ENCODE measurements around the gene SLC52A3.

Gene SLC52A3

GRCh38 chr20:766906-767305 is 1.4 kb downstream of the SLC52A3 start:
- no peak for DNase-seq (ENCODE audit: low read depth)

GRCh38 chr20:764255-764654 is 4.0 kb downstream of the SLC52A3 start:
- DNase-seq (ENCODE audit: low read depth) = no peak

GRCh38 chr20:761418-762381 is 6.6 kb downstream of the SLC52A3 start:
- no peak for DNase-seq (ENCODE audit: low read depth)

- DNase-seq (ENCODE audit: low read depth) = no peak
Observed at GRCh38 chr20:760751-761417, 7.4 kb downstream of the SLC52A3 start.

- no peak for DNase-seq (ENCODE audit: low read depth)
Observed at GRCh38 chr20:757506-757905, 10.8 kb downstream of the SLC52A3 start.

- no peak for DNase-seq (ENCODE audit: low read depth)
Observed at GRCh38 chr20:755941-756340, 12.4 kb downstream of the SLC52A3 start.

GRCh38 chr20:754904-755303 is 13.4 kb downstream of the SLC52A3 start:
- DNase-seq (ENCODE audit: low read depth) = no peak

- DNase-seq (ENCODE audit: low read depth) = no peak
Observed at GRCh38 chr20:753897-754635, 14.2 kb downstream of the SLC52A3 start.

GRCh38 chr20:753136-753535 is 15.2 kb downstream of the SLC52A3 start:
- no peak for DNase-seq (ENCODE audit: low read depth)

GRCh38 chr20:752291-752690 is 16.0 kb downstream of the SLC52A3 start:
- no peak for DNase-seq (ENCODE audit: low read depth)

GRCh38 chr20:751761-752160 is 16.5 kb downstream of the SLC52A3 start:
- DNase-seq (ENCODE audit: low read depth) = no peak

- no peak for DNase-seq (ENCODE audit: low read depth)
Observed at GRCh38 chr20:750801-751200, 17.5 kb downstream of the SLC52A3 start.

- no peak for DNase-seq (ENCODE audit: low read depth)
Observed at GRCh38 chr20:745683-746301, 22.5 kb downstream of the SLC52A3 start.

GRCh38 chr20:742156-742555 is 26.1 kb downstream of the SLC52A3 start:
- no peak for DNase-seq (ENCODE audit: low read depth)

GRCh38 chr20:741620-742019 is 26.7 kb downstream of the SLC52A3 start:
- no peak for DNase-seq (ENCODE audit: low read depth)

- DNase-seq (ENCODE audit: low read depth) = no peak
Observed at GRCh38 chr20:740162-740561, 28.1 kb downstream of the SLC52A3 start.

- no peak for DNase-seq (ENCODE audit: low read depth)
Observed at GRCh38 chr20:739736-740135, 28.6 kb downstream of the SLC52A3 start.

- no peak for DNase-seq (ENCODE audit: low read depth)
Observed at GRCh38 chr20:733861-734260, 34.4 kb downstream of the SLC52A3 start.

GRCh38 chr20:732727-733126 is 35.6 kb downstream of the SLC52A3 start:
- no peak for DNase-seq (ENCODE audit: low read depth)

GRCh38 chr20:731891-732560 is 36.3 kb downstream of the SLC52A3 start:
- DNase-seq (ENCODE audit: low read depth) = no peak

- DNase-seq (ENCODE audit: low read depth) = no peak
Observed at GRCh38 chr20:730005-730404, 38.3 kb downstream of the SLC52A3 start.

All from stimulated activated CD8-positive, alpha-beta memory T cell treated with anti-CD3 and anti-CD28 coated beads, Interleukin-15, amount 100 ng/mL, for 1 hour (primary cell).